Endodermal cell (in vitro differentiated cells): ENCODE measurements around the gene ZNF710. TPM values are rescaled to one million over a fixed set of nuclear protein-coding genes. Genes with fewer than 3 reads are reported as not detected.

Source experiments
- DNase-seq: peaks from one replicate; pipeline ENCODE4 v3.0.0-alpha.2; 2017
- H3K27ac ChIP-seq: 2 replicates; pipeline ENCODE4 v1.5.1; 2013; ENCODE audit warnings: mild to moderate bottlenecking, low read depth, low read length, moderate library complexity
- H3K27me3 ChIP-seq: 2 replicates; pipeline ENCODE4 v1.6.1; 2013; ENCODE audit warnings: mild to moderate bottlenecking, low read length, moderate library complexity; ENCODE audit not compliant: insufficient read depth, control insufficient read depth, poor library complexity, severe bottlenecking
- H3K36me3 ChIP-seq: 2 replicates; pipeline ENCODE4 v1.7.0; 2013; ENCODE audit warnings: mild to moderate bottlenecking, low read length, moderate library complexity; ENCODE audit not compliant: control insufficient read depth, insufficient read depth
- H3K4me1 ChIP-seq: one replicate; pipeline ENCODE4 v1.7.0; 2013; ENCODE audit warnings: low read length; ENCODE audit not compliant: control insufficient read depth, insufficient read depth
- H3K4me3 ChIP-seq: 2 replicates; pipeline ENCODE4 v1.5.1; 2013; ENCODE audit warnings: mild to moderate bottlenecking, low read length, moderate library complexity
- H3K9ac ChIP-seq: 2 replicates; pipeline ENCODE4 v1.6.1; 2013; ENCODE audit warnings: mild to moderate bottlenecking, low read length, moderate library complexity; ENCODE audit not compliant: poor library complexity, severe bottlenecking; ENCODE audit errors: extremely low read depth
- H3K9me3 ChIP-seq: 2 replicates; pipeline ENCODE4 v1.6.1; 2013; ENCODE audit warnings: mild to moderate bottlenecking, low read length, moderate library complexity; ENCODE audit not compliant: control insufficient read depth
- H3K27ac Mint-ChIP-seq: 2 replicates; pipeline ENCODE4 v1.8.0; 2020; ENCODE audit warnings: mixed read lengths
- H3K27me3 Mint-ChIP-seq: 2 replicates; pipeline ENCODE4 v1.8.0; 2021; ENCODE audit warnings: mild to moderate bottlenecking, mixed read lengths; ENCODE audit not compliant: insufficient read depth
- H3K36me3 Mint-ChIP-seq: 2 replicates; pipeline ENCODE4 v1.8.0; 2020; ENCODE audit warnings: low read depth, mixed read lengths
- H3K4me1 Mint-ChIP-seq: 2 replicates; pipeline ENCODE4 v1.8.0; 2020; ENCODE audit warnings: mixed read lengths
- H3K4me3 Mint-ChIP-seq: 2 replicates; pipeline ENCODE4 v1.8.0; 2020; ENCODE audit warnings: mild to moderate bottlenecking, moderate library complexity, mixed read lengths
- H3K9me3 Mint-ChIP-seq: 2 replicates; pipeline ENCODE4 v1.8.0; 2020; ENCODE audit warnings: mild to moderate bottlenecking, mixed read lengths
- WGBS, 2 experiments: methylation state at CpG; one replicate each; pipeline versions ENCODE4 v1.1.5 to v1.1.7; 2013; ENCODE audit warnings: missing lambda C conversion rate in 2 of 2, mixed read lengths in 1 of 2; ENCODE audit not compliant: insufficient coverage in 1 of 2, insufficient read length in 1 of 2; 5-methylcytosine and 5-hydroxymethylcytosine counted together
- total RNA-seq, 2 donors: library from RNA; stranded (reverse); fragmentation: NEBNext Ultra II Directional in 1 of 2; extraction: Animal tissue kit (Norgen Biotek cat#: 25700) in 1 of 2; gene quantifications; 2 replicates in 1 of 2; 3 replicates in 1 of 2; pipeline ENCODE4 v1.2.1, GENCODE V29; 2021
- TF ChIP-seq, protein P1 (sequence below): fragments of 200-600 bp; sonication (generic); conservative IDR thresholded peaks from 2 replicates; pipeline ENCODE4 v1.5.0; 2021; ENCODE audit warnings: antibody characterized with exemption, mild to moderate bottlenecking

ZNF710 gene
- total RNA-seq, 2 donors from 2014 or later, result 31.8 to 39.1 TPM

GRCh38 chr15:90044916-90045371 lies 43.8 kb downstream of the ZNF710 start:
- Mint-ChIP-seq H3K4me1 (peaks cover 25% of the 10 kb centered on the region), H3K27ac (peak overlapping the region; percentile 49), H3K4me3 (no peak overlapping the region), H3K9me3 (no peaks in the 10 kb centered on the region), H3K27me3 (no peaks in the 10 kb centered on the region), H3K36me3 (peaks cover 13% of the 10 kb centered on the region)
- Histone ChIP-seq H3K4me1 (peaks cover 3% of the 10 kb centered on the region), H3K27ac (no peak overlapping the region), H3K4me3 (no peak overlapping the region), H3K27me3 (no peaks in the 10 kb centered on the region), H3K9ac (no peak overlapping the region), H3K9me3 (no peaks in the 10 kb centered on the region), H3K36me3 (peaks cover 14% of the 10 kb centered on the region)
- TF ChIP-seq, protein P1, sequence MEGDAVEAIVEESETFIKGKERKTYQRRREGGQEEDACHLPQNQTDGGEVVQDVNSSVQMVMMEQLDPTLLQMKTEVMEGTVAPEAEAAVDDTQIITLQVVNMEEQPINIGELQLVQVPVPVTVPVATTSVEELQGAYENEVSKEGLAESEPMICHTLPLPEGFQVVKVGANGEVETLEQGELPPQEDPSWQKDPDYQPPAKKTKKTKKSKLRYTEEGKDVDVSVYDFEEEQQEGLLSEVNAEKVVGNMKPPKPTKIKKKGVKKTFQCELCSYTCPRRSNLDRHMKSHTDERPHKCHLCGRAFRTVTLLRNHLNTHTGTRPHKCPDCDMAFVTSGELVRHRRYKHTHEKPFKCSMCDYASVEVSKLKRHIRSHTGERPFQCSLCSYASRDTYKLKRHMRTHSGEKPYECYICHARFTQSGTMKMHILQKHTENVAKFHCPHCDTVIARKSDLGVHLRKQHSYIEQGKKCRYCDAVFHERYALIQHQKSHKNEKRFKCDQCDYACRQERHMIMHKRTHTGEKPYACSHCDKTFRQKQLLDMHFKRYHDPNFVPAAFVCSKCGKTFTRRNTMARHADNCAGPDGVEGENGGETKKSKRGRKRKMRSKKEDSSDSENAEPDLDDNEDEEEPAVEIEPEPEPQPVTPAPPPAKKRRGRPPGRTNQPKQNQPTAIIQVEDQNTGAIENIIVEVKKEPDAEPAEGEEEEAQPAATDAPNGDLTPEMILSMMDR, result no peak
- 71 to 85% methylated on average over 2 to 4 of the region's 4 CpGs for WGBS, 2 experiments
- no peak for DNase-seq

DNA sequence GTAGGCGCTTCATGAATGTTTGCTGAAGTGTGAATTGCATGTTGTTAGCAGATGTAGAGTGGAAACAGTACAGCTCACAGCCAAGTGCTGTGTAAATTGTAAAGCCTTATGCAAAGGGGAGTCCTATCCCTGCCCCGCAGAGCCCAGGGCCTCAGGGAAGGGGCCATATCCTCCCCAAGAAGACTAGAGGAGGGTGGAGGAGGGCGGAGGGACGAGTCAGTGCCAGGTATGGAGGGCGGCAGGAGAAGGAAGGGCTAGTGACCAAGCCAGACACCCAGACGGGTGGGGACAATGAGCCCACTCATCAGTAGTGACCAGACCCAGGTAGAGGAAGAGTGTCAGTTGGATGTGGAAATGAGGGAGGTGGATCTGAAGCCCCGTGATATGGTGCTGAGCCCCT lies 45.2 kb downstream of the ZNF710 start:
- peaks cover 14% of the 10 kb centered on the region for H3K36me3 ChIP-seq
- no peak overlapping the region for H3K4me3 Mint-ChIP-seq
- H3K27ac ChIP-seq, result no peak overlapping the region
- no peak overlapping the region for H3K9ac ChIP-seq
- WGBS, 2 experiments, result 91 to 92% methylated on average over 7 of the region's 7 CpGs
- H3K27ac Mint-ChIP-seq, result peak overlapping the region; percentile 31
- no peaks in the 10 kb centered on the region for H3K4me1 ChIP-seq
- H3K27me3 ChIP-seq, result no peaks in the 10 kb centered on the region
- H3K4me3 ChIP-seq, result no peak overlapping the region
- TF ChIP-seq, protein P1, result no peak
- DNase-seq, result peak; percentile 30
- no peaks in the 10 kb centered on the region for H3K9me3 ChIP-seq
- H3K4me1 Mint-ChIP-seq, result peaks cover 14% of the 10 kb centered on the region
- no peaks in the 10 kb centered on the region for H3K9me3 Mint-ChIP-seq
- H3K27me3 Mint-ChIP-seq, result no peaks in the 10 kb centered on the region
- H3K36me3 Mint-ChIP-seq, result peaks cover 15% of the 10 kb centered on the region

DNA sequence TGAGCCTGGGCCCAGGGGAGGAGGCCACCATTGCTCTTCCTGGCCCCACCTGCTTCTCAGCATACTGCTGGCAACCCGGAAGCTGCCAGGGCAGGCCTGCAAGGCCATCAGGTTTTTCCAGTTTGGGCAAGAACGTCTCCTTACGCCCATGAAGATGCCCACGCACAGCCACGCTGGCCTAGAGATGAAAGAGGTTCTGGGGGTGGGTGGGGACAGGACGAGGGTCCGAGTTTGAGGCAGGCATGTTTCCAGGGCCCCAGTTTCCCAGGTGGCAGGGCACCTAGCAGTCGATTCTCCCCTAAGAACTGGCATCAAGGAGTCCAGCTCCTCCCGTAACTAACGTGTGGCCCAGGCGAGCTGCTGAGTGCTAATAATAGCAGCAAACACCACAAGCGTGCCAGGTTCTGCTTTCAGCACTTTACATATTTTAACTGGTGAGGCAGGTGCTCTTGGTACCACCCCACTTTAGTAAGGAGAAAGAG lies 45.8 kb downstream of the ZNF710 start:
- H3K27ac Mint-ChIP-seq, result no peak overlapping the region
- peak; percentile 42 for DNase-seq
- Histone ChIP-seq H3K4me1 (no peaks in the 10 kb centered on the region), H3K9ac (no peak overlapping the region), H3K9me3 (no peaks in the 10 kb centered on the region), H3K4me3 (no peak overlapping the region), H3K27ac (no peak overlapping the region), H3K27me3 (no peaks in the 10 kb centered on the region), H3K36me3 (peaks cover 14% of the 10 kb centered on the region)
- peaks cover 12% of the 10 kb centered on the region for H3K4me1 Mint-ChIP-seq
- WGBS, 2 experiments, result 96 to 97% methylated on average over 7 to 12 of the region's 12 CpGs
- no peaks in the 10 kb centered on the region for H3K27me3 Mint-ChIP-seq
- TF ChIP-seq, protein P1, result no peak
- no peak overlapping the region for H3K4me3 Mint-ChIP-seq
- peaks cover 18% of the 10 kb centered on the region for H3K36me3 Mint-ChIP-seq
- H3K9me3 Mint-ChIP-seq, result no peaks in the 10 kb centered on the region
